Embryonic facial prominence (tissue), 1 donor: ENCODE results near the gene TLE5.
"Not testable (repeated sequence)": the region's sequence is repeated elsewhere in the genome, so short reads cannot be mapped to it uniquely, and the experiment has no call there.

Source experiments
- DNase-seq: peaks from one replicate; pipeline ENCODE4 v3.0.0-alpha.2; 2016; ENCODE audit errors: extremely low spot score

The TLE5 gene

DNA sequence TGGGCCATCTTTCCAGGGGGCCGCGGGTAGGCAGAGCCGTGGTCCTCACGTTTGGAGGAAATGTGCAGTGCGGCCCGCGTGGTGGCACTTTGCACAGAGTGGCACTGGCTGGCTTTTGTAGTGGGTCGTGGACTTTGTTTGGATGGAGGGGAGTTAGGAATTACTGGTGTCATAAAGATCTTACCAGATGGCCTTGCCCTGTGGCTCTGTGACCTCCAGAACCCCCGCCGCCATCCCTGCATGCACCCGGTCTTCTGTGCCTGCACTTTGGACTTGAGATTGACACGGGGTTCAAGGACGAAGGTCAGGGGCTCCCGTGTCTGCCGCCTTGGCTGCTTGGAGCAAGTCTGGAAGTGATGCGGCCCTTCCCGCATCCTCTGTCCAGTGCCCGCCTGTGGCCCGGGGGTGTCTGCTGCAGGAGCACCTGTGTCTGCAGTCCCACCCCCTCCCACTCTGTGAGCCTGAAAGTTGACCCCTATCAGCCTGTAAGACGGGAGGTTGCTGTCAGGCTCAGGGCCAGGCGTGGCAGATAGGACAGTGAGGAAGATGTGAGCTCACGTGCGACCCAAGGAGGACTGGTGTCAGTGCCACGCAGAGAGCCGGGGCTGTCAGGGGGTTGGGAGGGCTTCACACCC, 34.1 kb upstream of the TLE5 start:
- no peak for DNase-seq

DNA sequence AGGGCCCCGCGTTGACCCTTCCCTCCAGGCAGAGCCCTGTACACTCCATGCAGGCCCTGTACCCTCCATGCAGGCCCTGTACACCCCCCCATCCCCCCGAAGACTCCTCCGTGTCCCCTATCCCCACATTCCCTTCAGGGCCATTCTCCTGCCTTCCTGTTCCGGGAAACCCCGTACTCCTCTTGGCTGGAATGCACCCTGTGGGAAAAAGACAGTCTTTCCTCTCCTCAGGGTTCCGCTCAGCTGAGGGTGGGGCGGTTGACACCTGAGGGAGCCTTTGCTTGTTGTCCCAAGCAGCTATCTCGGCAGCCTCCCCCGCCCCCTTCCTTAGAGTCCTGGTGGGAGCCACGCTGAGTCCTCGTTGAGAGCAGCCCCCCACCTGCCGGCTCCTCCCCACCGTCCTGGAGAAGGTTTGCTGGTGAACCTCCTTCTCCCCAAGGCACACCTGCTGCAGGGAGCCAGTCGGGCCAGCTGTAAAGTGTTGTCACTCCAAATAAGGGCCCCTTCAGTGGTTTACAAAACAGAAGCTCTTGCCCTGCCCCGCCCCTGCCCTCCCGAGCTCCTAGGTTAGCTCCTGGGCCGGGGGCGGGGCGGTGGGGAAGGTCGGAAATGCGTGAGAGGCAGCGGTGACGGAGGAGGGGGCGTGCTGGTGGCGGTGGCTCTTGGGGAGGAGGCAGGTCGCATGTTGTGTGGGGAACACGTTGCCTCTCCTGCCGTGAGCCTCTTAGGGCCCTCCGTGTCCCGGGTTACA, 33.3 kb upstream of the TLE5 start:
- no peak for DNase-seq

DNA sequence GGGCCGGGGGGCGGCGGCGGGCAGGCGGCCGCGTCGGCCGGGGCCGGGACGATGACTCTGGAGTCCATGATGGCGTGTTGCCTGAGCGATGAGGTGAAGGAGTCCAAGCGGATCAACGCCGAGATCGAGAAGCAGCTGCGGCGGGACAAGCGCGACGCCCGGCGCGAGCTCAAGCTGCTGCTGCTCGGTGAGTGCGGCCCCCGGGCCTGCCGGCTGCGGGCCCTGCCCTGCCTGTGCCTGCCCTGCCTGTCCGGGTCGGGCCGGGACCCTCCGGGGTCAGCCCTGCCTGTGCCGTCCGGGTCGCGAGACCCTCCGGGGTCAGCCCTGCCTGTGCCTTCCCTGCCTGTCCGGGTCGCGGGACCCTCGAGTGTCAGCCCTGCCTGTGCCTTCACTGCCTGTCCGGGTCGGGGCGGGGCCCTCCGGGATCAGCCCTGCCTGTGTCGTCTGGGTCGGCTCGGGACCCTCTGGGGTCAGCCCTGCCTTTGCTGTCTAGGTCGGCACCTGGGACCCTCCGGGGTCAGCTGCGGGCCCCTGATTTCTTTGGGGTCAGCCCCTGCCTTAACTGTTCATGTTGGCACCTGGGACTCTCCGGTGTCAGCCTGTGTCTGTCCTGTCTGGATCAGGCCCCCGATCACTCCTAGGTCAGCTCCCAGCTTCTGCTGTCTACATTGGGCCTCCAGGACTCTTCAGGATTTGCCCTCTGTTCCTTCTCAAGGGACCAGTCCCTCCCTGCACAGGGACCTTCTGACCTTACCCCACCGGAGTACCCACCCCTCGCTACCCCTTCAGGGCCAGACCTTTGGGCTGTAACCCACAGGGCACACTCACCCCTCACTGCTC, 32.5 kb upstream of the TLE5 start:
- DNase-seq = no peak

DNA sequence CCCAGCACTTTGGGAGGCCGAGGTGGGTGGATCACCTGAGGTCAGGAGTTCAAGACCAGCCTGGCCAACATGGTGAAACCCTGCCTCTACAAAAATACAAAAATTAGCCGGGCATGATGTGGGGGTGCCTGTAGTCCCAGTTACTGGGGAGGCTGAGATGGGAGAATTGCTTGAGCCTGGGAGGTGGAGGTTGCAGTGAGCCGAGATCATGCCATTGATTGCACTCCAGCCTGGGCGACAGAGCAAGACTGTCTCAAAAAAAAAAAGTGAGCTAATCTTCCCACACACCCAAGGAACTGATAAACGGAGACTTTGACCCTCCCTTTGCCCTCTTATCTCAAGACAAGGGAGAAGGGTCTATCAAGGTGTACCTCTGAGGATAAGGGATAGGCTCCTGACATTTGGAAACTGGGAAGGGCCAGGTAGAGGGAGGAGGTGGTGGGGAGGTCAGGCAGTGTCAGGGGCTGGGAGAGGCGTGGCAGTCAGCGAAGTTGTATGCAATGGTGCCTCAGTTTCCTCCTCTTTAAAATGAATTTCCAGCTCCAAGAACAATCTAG, 27.1 kb upstream of the TLE5 start:
- not testable (repeated sequence) for DNase-seq

DNA sequence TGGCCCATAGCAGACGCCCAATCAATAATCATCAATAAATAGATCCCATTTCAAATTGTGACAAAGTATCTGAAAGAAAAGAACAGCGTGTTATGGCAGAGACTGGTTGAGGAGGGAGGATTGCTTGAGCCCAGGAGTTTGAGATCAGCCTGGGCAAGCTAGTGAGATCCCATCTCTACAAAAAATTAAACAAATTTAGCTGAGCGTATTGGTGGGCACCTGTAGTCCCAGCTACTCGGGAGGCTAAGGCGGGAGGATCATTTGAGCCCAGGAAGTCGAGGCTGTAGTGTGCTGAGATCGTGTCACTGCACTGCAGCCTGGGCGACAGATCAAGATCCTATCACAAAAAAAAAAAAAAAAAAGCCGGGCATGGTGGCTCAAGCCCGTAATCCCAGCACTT, 25.5 kb upstream of the TLE5 start:
- no peak for DNase-seq

DNA sequence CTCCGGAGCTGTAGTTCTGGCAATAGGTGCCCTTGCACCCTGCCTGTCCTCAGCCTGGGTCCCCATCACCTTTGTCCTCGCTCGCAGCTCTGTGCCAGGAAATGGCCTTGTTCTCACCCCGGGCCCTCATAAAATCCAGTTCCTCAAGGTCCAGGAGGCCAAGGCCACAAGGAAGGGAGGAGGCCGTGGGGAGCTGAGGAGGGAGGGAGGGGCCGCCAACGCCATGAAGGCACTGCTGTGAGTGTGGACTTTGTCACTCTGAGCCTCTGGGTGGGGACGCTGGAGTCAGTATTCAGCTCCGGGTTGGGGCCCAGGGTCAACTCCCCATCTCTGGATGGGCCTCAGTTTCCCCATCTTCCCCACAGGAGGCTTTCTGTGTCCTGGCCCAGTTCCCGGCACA, 22.6 kb upstream of the TLE5 start:
- DNase-seq = no peak

DNA sequence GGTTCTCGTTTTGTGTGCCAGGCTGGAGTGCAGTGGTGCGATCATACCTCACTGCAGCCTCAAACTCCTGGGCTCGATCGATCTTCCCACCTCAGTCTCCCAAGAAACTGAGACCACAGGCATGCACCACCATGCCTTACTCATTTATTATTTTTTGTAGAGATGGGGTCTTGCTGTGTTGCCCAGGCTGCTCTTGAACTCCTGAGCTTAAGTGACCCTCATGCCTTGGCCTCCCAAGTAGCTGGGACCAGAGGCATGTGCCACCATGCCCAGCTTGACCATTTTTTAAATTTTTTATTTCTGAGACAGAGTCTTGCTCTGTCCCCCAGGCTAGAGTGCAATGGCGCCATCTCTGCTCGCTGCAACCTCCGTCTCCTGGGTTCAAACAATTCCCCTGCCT, 21.7 kb upstream of the TLE5 start:
- no peak for DNase-seq

DNA sequence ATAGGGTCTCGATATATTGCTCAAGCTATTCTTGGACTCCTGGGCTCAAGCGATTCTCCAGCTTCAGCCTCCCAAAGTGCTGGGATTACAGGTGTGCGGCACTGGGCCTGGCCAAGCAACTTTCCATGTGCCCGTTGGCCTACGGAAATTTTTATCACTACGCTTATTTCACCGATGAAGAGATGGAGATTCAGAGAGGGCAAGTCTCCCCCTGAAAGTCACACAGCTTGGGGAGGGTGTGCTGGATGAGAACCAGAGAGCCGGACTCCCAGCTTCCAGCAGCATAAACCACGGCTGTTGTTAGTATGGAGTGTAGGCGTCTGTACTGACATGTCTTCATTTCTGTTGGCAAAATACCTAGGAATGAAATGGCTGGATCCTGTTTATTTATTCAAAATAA, 20.0 kb upstream of the TLE5 start:
- DNase-seq = no peak

DNA sequence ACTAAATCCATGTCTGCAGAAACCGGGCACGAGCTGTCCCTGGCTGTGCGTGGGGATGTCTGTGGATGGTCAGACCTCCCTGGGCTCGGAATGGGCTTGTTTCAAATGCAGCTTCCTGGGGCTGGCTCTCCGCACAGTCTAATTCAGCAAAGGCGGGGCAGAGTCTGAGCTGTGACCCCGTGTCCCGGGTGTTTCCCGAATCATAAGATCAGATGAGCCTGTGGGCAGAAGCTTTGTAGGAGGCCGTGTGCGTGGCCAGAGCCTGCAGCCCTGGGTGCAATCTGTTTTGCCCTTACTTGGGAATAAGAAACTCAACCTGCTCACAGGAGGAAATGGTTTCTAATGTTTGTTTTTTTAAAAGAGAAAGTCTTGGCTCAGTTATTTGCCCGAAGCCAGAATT, 18.0 kb upstream of the TLE5 start:
- DNase-seq = no peak

DNA sequence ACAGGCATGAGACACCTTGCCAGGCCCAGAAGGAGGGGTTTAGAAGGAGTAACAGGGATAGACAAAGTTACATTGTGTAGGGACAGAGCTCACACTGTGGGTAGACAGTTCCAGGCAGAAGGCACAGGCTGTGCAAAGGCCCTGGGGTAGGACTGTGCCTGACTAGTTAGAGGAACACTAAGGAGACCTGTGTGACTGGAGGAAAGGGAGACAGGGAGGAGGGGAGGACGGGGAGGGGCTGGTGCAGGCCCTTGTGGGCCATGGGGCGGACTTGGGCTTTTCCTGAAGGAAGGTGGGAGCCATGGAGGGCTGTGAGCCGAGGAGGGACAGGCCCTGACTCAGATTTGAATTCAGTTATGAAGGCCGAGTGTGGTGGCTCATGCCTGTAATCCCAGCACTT, 17.3 kb upstream of the TLE5 start:
- DNase-seq = no peak

DNA sequence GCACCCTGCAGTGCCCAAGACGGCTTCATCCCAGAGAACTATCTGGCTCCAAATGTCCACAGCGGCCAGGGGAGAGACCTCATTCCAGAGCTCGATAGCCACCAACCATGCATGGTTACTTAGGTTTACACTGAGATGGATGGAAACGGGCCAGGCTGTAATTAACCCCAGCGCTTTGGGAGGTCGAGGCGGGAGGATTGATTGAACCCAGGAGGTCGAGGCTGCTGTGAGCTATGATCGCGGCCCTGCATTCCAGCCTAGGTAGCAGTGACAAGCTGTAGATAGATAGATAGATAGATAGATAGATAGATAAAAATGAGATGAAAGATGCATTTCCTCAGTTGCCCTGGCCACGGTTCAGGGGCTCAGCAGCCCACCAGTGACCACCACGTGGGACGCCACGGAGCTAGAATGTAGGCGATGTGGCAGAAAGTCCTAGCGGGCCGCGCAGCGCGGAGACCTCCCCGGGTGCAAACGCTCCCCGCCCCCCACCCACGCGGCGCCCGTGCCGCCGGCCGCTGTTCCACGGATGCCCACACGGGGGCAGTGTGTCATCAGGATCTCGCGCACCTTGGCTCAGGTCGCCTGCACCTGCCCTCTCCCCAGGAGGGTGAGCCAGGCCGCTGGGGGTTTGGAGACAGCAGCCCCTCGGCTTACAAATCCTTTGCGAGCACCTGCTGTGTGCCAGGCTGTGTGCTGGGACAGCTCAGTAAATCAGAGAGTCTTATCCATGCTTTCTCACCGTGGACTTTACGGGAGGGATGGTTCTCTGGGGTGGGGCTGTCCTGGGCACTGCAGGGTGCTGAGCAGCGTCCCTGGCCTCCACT, 13.5 kb upstream of the TLE5 start:
- DNase-seq = no peak

DNA sequence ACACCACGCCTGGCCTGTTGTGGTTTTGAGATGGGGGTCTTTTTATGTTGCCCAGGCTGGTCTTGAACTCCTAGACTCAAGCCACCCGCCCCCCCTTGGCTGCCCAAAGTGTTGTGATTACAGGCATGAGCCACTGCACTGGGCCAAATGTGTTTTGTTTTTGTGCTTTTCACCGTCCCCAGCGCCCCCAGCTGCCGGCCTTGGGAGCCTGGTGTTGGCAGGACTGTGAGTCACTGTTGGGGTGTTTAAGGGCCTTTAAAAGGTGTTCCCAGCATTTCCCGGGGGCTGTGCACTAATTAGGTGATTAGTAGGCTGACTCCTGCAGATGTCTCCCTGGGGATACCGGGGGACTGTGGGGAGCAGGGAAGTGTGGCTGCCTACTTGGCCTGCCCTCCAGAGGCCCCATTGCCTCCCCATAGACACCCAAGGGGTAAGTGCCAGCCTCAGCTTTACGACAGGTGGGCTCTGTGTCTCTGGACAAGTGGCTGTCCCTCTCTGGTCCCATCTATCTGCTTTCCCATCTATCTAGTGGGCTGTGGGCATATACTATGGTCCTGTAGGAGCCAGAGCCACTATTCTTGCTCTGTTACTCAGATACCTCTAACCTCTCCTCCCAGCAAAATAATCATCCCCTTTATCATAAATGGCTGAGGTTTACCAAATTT, 11.8 kb upstream of the TLE5 start:
- no peak for DNase-seq

DNA sequence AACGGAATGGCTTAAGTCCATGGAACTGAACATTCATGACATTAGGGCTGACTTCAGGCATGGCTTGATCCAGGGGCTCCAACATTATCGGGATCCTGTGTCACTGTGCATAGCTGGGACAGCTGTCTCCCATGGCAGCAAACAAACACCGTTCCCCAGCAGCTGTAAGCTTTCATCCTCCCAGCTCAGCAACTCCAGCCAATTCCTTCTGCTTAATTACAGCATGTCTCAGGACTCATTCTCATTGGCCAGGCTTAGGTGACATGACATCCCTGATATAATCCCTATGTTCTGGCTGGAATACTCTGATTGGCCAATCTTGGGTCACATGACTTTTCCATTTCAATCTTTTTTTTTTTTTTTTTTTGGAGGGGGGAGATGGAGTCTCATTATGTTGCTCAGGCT, 10.9 kb upstream of the TLE5 start:
- no peak for DNase-seq

DNA sequence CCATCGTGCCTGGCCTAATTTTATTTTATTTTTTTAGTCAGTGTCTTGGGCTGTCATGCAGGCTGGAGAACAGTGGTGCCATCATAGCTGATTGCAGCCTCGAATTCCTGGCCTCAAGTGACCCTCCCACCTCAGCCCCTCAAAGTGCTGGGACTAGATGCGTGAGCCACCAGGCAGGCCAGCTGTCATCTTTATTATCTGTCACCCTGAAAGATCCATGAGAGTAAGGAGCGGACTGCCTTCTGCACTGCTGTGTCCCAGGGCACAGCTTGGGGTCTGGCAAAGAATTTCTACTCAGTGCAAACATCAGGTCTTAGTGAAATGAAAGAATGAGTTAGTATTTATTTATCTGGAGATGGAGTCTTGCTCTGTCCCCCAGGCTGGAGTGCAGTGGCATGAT, 9.5 kb upstream of the TLE5 start:
- no peak for DNase-seq

DNA sequence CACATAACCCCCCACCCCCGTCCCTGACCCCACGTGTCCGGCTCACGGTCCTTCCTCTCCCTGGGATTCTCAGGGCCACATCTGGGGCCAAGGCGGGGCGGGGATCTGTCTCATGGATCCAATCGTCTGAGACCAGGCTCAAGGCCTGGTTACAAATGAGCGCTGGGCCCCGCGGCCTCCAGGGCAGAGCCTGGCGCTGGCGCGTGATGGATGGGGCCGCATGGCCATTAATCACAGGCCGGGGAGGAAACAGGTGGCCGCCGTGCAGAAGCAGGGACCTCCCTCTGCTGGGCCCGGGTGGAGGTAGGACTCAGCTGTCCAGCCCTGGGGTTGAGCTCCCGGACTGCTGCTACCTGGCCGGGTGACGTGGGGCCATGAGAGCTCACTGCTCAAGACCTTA, 5.8 kb upstream of the TLE5 start:
- no peak for DNase-seq

DNA sequence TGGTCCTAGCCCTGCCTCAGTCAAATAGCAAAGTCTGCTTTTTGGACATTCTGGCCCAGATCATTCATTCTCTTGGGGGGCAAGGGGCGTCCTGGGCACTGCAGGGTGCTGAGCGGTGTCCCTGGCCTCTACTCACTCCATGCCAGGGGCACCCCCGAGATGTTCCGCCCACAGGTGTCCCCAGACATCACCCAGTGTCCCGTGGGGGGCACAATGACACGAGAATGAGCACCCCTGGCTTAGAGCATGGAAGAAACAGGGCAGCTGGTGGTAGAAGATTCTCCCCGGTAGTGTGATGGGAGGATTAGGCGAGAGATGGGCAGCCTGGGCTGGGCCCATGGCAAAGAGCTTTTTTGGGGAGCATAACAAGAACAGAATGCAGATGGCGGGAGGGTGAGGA, 5.3 kb upstream of the TLE5 start:
- DNase-seq = no peak

DNA sequence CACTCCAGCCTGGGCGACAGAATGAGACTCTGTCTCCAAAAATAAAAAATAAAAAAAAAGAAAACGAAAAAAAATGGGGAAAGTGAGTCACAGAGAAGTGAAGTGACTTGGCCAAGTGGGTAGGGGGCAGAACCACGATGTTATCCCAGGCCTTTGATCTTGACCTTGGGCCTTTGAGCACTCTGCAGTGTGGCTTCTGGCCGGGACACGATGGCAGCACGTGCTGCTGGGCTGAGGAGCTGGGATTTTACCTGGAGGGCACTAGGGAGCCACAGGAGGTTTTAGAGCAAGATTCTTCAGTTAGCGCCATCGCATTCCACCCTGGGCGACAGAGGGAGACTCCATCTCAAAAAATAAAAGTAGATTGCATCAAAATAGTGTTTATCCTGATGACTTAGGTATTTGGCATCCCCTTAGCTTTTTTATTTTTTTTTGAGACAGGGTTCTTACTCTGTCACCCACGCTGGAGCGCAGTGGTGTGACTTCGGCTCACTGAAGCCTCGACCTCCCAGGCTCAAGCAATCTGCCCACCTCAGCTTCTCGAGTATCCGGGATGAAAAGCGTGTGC, 4.3 kb upstream of the TLE5 start:
- DNase-seq = no peak

DNA sequence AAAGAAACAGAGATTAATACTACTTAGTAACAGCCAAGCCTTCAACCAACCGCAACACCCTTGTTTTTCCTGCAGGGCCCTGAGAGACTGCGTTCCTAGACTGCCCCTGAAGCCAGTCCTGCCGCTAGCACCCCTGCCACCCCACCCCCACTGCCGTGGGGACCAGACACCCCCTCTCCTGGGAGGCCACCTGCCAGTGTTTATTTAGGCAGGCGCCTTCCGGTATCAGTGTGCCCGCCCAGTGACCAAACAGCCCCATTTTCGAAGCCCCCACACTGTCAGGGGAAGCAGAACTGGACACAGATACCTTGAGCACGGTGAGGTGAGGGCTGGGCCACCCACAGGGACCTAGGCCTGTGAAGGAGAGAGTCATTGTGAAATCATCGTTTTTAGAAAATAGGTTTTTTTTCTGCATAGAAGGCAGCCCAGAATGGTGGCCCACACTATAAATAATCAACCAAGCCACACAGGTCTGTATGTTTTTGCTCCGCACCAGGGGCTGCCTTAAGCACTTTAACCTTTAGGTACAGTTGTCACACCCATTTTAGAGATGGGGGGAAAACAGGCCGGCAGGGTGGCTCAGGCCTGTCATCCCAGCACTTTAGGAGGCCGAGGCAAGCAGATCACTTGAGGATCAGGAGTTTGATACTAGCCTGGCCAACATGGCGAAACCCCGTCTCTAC, 3.5 kb upstream of the TLE5 start:
- DNase-seq = no peak

DNA sequence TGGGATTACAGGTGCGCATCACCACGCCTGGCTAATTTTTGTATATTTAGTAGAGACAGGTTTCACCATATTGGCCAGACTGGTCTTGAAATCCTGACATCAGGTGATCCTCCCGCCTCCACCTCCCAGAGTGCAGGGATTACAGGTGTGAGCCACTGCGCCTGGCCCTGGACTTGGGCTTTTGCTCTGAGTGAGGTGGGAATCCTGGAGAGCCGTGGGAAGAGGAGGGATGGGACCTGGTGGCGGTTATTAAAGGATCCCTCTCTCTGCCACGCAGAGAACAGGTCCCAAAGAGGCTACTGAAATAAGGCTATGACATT, 1.7 kb upstream of the TLE5 start:
- DNase-seq = no peak
